Naive thymus-derived CD4-positive, alpha-beta T cell (primary cell): ENCODE measurements around the gene MAMDC2. TPM values are rescaled to one million over a fixed set of nuclear protein-coding genes. Genes with fewer than 3 reads are reported as not detected.
"Not testable (repeated sequence)": the region's sequence is repeated elsewhere in the genome, so short reads cannot be mapped to it uniquely, and the experiment has no call there.

Experiments used
- ATAC-seq: fragments of 150-1000 bp; cut with Tn5 transposase; 2 replicates; pipeline ENCODE4 v1.10.0; 2021; ENCODE audit warnings: mild to moderate bottlenecking, moderate library complexity
- CTCF ChIA-PET: fragments of 350-600 bp; sonication (Branson Sonifier 250); formaldehyde crosslinking; loops from one replicate; lab custom pipeline; 2021; ENCODE audit warnings: antibody characterized with exemption; lab: Charles Lee
- POLR2A ChIA-PET: fragments of 350-600 bp; sonication (Branson Sonifier 250); formaldehyde crosslinking; loops from one replicate; lab custom pipeline; 2021; ENCODE audit warnings: antibody characterized with exemption, inconsistent platforms; lab: Charles Lee
- DNase-seq, 9 donors: peaks; one replicate each; pipeline versions ENCODE4 v3.0.0 to v3.0.0-alpha.2; 2020 to 2022; ENCODE audit warnings: mixed read lengths in 1 of 9
- H3K27ac ChIP-seq: one replicate; pipeline ENCODE4 v1.7.0; 2013; ENCODE audit warnings: mild to moderate bottlenecking, low read depth, low read length, moderate library complexity
- H3K27me3 ChIP-seq, 2 donors: one replicate each; pipeline ENCODE4 v1.7.0; 2013; ENCODE audit warnings: low read length in 2 of 2, mild to moderate bottlenecking in 2 of 2, moderate library complexity in 2 of 2; ENCODE audit not compliant: control insufficient read depth in 2 of 2, insufficient read depth in 2 of 2
- H3K36me3 ChIP-seq, 3 experiments: 1 replicate in 2 of 3; 2 replicates in 1 of 3; pipeline ENCODE4 v1.7.0; 2013; ENCODE audit warnings: low read length in 3 of 3, mild to moderate bottlenecking in 3 of 3, moderate library complexity in 1 of 3; ENCODE audit not compliant: insufficient read depth in 3 of 3, control insufficient read depth in 2 of 3
- H3K4me1 ChIP-seq, 2 donors: one replicate each; pipeline ENCODE4 v1.7.0; 2013; ENCODE audit warnings: low read length in 2 of 2, mild to moderate bottlenecking in 2 of 2, moderate library complexity in 1 of 2; ENCODE audit not compliant: control insufficient read depth in 2 of 2, insufficient read depth in 2 of 2
- H3K4me3 ChIP-seq: 2 replicates; pipeline ENCODE4 v1.7.0; 2013; ENCODE audit warnings: mild to moderate bottlenecking, low read length
- H3K9me3 ChIP-seq, 3 experiments: 1 replicate in 2 of 3; 2 replicates in 1 of 3; pipeline ENCODE4 v1.7.0; 2013; ENCODE audit warnings: low read length in 3 of 3; ENCODE audit not compliant: control insufficient read depth in 2 of 3
- H3K27ac Mint-ChIP-seq, 9 donors: one replicate each; pipeline ENCODE4 v1.8.0; 2020 to 2022; ENCODE audit warnings: mixed read lengths in 9 of 9, mild to moderate bottlenecking in 8 of 9, moderate library complexity in 5 of 9, inconsistent platforms in 2 of 9
- H3K27me3 Mint-ChIP-seq, 5 donors: one replicate each; pipeline ENCODE4 v1.8.0; 2021 to 2022; ENCODE audit warnings: mixed read lengths in 5 of 5, mild to moderate bottlenecking in 1 of 5
- H3K36me3 Mint-ChIP-seq, 5 donors: one replicate each; pipeline ENCODE4 v1.8.0; 2020 to 2022; ENCODE audit warnings: mixed read lengths in 5 of 5, mild to moderate bottlenecking in 3 of 5, inconsistent platforms in 1 of 5
- H3K4me1 Mint-ChIP-seq, 7 donors: one replicate each; pipeline ENCODE4 v1.8.0; 2020 to 2022; ENCODE audit warnings: mixed read lengths in 7 of 7, mild to moderate bottlenecking in 3 of 7, inconsistent platforms in 1 of 7
- H3K4me3 Mint-ChIP-seq, 10 donors: one replicate each; pipeline ENCODE4 v1.8.0; 2020 to 2022; ENCODE audit warnings: mild to moderate bottlenecking in 10 of 10, mixed read lengths in 10 of 10, moderate library complexity in 6 of 10, inconsistent platforms in 2 of 10
- H3K9me3 Mint-ChIP-seq, 11 donors: one replicate each; pipeline ENCODE4 v1.8.0; 2020 to 2022; ENCODE audit warnings: mixed read lengths in 11 of 11, mild to moderate bottlenecking in 4 of 11, inconsistent platforms in 1 of 11, moderate library complexity in 1 of 11
- intact Hi-C, 2 donors: fragments of 100-400 bp; cut with micrococcal nuclease; formaldehyde crosslinking; loops; one replicate each; pipeline ENCODE4 v1.15.1; 2023
- polyA plus RNA-seq, 2 donors: library from polyadenylated mRNA; unstranded; fragments of 300-500 nt; fragmentation: Illumina TruSeq; gene quantifications; one replicate each; pipeline ENCODE4 v1.2.3, GENCODE V29; 2021
- total RNA-seq, 6 experiments: library from RNA in 5 of 6; stranded (reverse) in 5 of 6; gene quantifications; 1 replicate in 5 of 6; 2 replicates in 1 of 6; pipeline ENCODE4 v1.2.3 and lab custom pipeline; 2021 to 2026

Gene MAMDC2
- total and polyA plus RNA-seq, 7 experiments from 2014 or later, result 0.61 TPM; not detected in 6

GRCh38 chr9:70034271-70034711, 9.4 kb upstream of the MAMDC2 start:
- CTCF ChIA-PET, result no interaction called here
- ATAC-seq (no peak), DNase-seq (no peak)
- no peaks in the 10 kb centered on the region for H3K36me3 ChIP-seq
- no peak overlapping the region for H3K4me3 ChIP-seq
- no peaks in the 10 kb centered on the region for H3K9me3 ChIP-seq
- peaks cover 3 to 5% (median 5%) of the 10 kb centered on the region in 5 donors for H3K36me3 Mint-ChIP-seq
- peaks cover 0 to 4% of the 10 kb centered on the region in 2 donors for H3K27me3 ChIP-seq
- no peaks in the 10 kb centered on the region for H3K4me1 Mint-ChIP-seq
- no peak overlapping the region for H3K27ac ChIP-seq
- H3K9me3 Mint-ChIP-seq, result peaks cover 0 to 10% (median 5%) of the 10 kb centered on the region in 11 donors
- H3K4me3 Mint-ChIP-seq, result no peak overlapping the region
- H3K4me1 ChIP-seq, result no peaks in the 10 kb centered on the region
- H3K27me3 Mint-ChIP-seq, result peaks cover 5 to 27% (median 24%) of the 10 kb centered on the region in 5 donors
- intact Hi-C loops, result no loop called here
- H3K27ac Mint-ChIP-seq, result no peak overlapping the region
- POLR2A ChIA-PET, result no interaction called here

GRCh38 chr9:70035691-70036090, 8.0 kb upstream of the MAMDC2 start:
- no peaks in the 10 kb centered on the region for H3K36me3 ChIP-seq
- ATAC-seq (no peak), DNase-seq (no peak)
- CTCF ChIA-PET, result no interaction called here
- Mint-ChIP-seq H3K4me1 (no peaks in the 10 kb centered on the region), H3K9me3 (peaks cover 0 to 10% (median 5%) of the 10 kb centered on the region in 11 donors), H3K4me3 (no peak overlapping the region), H3K36me3 (peaks cover 3 to 5% (median 5%) of the 10 kb centered on the region in 5 donors), H3K27ac (no peak overlapping the region), H3K27me3 (peaks cover 4 to 35% (median 20%) of the 10 kb centered on the region in 5 donors)
- POLR2A ChIA-PET, result no interaction called here
- intact Hi-C loops, result no loop called here
- H3K9me3 ChIP-seq, result no peaks in the 10 kb centered on the region
- no peaks in the 10 kb centered on the region for H3K4me1 ChIP-seq
- H3K27ac ChIP-seq, result no peak overlapping the region
- H3K4me3 ChIP-seq, result no peak overlapping the region
- H3K27me3 ChIP-seq, result peaks cover 0 to 4% of the 10 kb centered on the region in 2 donors

- Mint-ChIP-seq H3K27ac (no peak overlapping the region), H3K36me3 (peaks cover 3 to 8% (median 5%) of the 10 kb centered on the region in 5 donors), H3K4me3 (no peak overlapping the region), H3K4me1 (no peaks in the 10 kb centered on the region), H3K27me3 (peaks cover 6 to 36% (median 20%) of the 10 kb centered on the region in 5 donors), H3K9me3 (peaks cover 0 to 10% (median 5%) of the 10 kb centered on the region in 11 donors)
- no peak overlapping the region for H3K27ac ChIP-seq
- no peak overlapping the region for H3K4me3 ChIP-seq
- ChIA-PET POLR2A (no interaction called here), CTCF (interaction anchor here (0.6 kb wide), 1 partner anchor 24 kb away, joined by 5 read pairs; no protein-coding TSS in a partner anchor)
- intact Hi-C loops, result no loop called here
- no peaks in the 10 kb centered on the region for H3K9me3 ChIP-seq
- H3K4me1 ChIP-seq, result no peaks in the 10 kb centered on the region
- H3K36me3 ChIP-seq, result no peaks in the 10 kb centered on the region
- H3K27me3 ChIP-seq, result peaks cover 0 to 4% of the 10 kb centered on the region in 2 donors
- ATAC-seq (no peak), DNase-seq (no peak)
Observed at GRCh38 chr9:70036641-70037040, 7.0 kb upstream of the MAMDC2 start.

GRCh38 chr9:70038171-70038621, 5.5 kb upstream of the MAMDC2 start:
- H3K4me1 ChIP-seq, H3K27ac ChIP-seq, H3K27ac Mint-ChIP-seq, H3K36me3 ChIP-seq, H3K4me1 Mint-ChIP-seq, CTCF ChIA-PET, H3K9me3 ChIP-seq, H3K4me3 ChIP-seq, DNase-seq, intact Hi-C loops, H3K4me3 Mint-ChIP-seq, POLR2A ChIA-PET, H3K27me3 ChIP-seq, H3K36me3 Mint-ChIP-seq: not testable (repeated sequence)
- ATAC-seq, result peak; percentile 41
- peaks cover 0 to 10% (median 5%) of the 10 kb centered on the region in 11 donors for H3K9me3 Mint-ChIP-seq
- H3K27me3 Mint-ChIP-seq, result peaks cover 22 to 46% (median 34%) of the 10 kb centered on the region in 5 donors

GRCh38 chr9:70040376-70040903, 3.2 kb upstream of the MAMDC2 start:
- no peak overlapping the region for H3K27ac ChIP-seq
- Mint-ChIP-seq H3K9me3 (peaks cover 0 to 10% (median 5%) of the 10 kb centered on the region in 11 donors), H3K4me1 (peaks cover 0 to 19% (median 5%) of the 10 kb centered on the region in 7 donors), H3K36me3 (peaks cover 3 to 9% (median 5%) of the 10 kb centered on the region in 5 donors), H3K27ac (no peak overlapping the region), H3K4me3 (no peak overlapping the region), H3K27me3 (peaks cover 41 to 59% (median 54%) of the 10 kb centered on the region in 5 donors)
- DNase-seq (no peak), ATAC-seq (no peak)
- no peaks in the 10 kb centered on the region for H3K4me1 ChIP-seq
- H3K36me3 ChIP-seq, result no peaks in the 10 kb centered on the region
- ChIA-PET POLR2A (no interaction called here), CTCF (no interaction called here)
- peaks cover 0 to 4% of the 10 kb centered on the region in 2 donors for H3K27me3 ChIP-seq
- intact Hi-C loops, result no loop called here
- H3K9me3 ChIP-seq, result no peaks in the 10 kb centered on the region
- no peak overlapping the region for H3K4me3 ChIP-seq

GRCh38 chr9:70042461-70043215, 1.0 kb upstream of the MAMDC2 start:
- intact Hi-C loops, result no loop called here
- H3K27me3 ChIP-seq, result peaks cover 0 to 4% of the 10 kb centered on the region in 2 donors
- Mint-ChIP-seq H3K4me3 (peak overlapping the region in 7 of 10 donors; percentile 1 to 26 (median 9)), H3K27ac (no peak overlapping the region), H3K4me1 (peaks cover 0 to 19% (median 5%) of the 10 kb centered on the region in 7 donors), H3K36me3 (peaks cover 3 to 9% (median 5%) of the 10 kb centered on the region in 5 donors), H3K27me3 (peaks cover 51 to 62% (median 59%) of the 10 kb centered on the region in 5 donors), H3K9me3 (peaks cover 0 to 10% (median 5%) of the 10 kb centered on the region in 11 donors)
- H3K9me3 ChIP-seq, result no peaks in the 10 kb centered on the region
- no peaks in the 10 kb centered on the region for H3K4me1 ChIP-seq
- H3K36me3 ChIP-seq, result no peaks in the 10 kb centered on the region
- POLR2A ChIA-PET, result no interaction called here
- H3K27ac ChIP-seq, result no peak overlapping the region
- no peak overlapping the region for H3K4me3 ChIP-seq
- no peak for DNase-seq
- no peak for ATAC-seq
- CTCF ChIA-PET, result no interaction called here
